Gastroesophageal sphincter (tissue), 4 donors: ENCODE results near the gene EPB41L4B. TPM values are rescaled to one million over a fixed set of nuclear protein-coding genes. Genes with fewer than 3 reads are reported as not detected.

Experiments used
- ATAC-seq: fragments of 150-250 bp; one replicate; pipeline ENCODE4 v1.9.1; 2016; ENCODE audit warnings: mild to moderate bottlenecking, moderate library complexity
- H3K27ac ChIP-seq, 4 donors: fragments of 200-600 bp; sonication (generic) in 3 of 4; 1 replicate in 3 of 4; 2 replicates in 1 of 4; pipeline ENCODE4 v1.5.1; 2016 to 2019
- H3K27me3 ChIP-seq: fragments of 200-600 bp; sonication (generic); one replicate; pipeline ENCODE4 v1.5.1; 2019
- H3K36me3 ChIP-seq, 2 donors: fragments of 200-600 bp; sonication (generic); one replicate each; pipeline ENCODE4 v1.5.1; 2019; ENCODE audit warnings: control low read depth in 1 of 2
- H3K4me1 ChIP-seq, 3 donors: fragments of 200-600 bp; sonication (generic); 1 replicate in 2 of 3; 2 replicates in 1 of 3; pipeline ENCODE4 v1.5.1; 2016 to 2019; ENCODE audit warnings: control low read depth in 2 of 3
- H3K4me3 ChIP-seq, 2 donors: fragments of 200-600 bp; sonication (generic); one replicate each; pipeline ENCODE4 v1.5.1; 2019; ENCODE audit warnings: mild to moderate bottlenecking in 1 of 2, moderate library complexity in 1 of 2
- H3K9me3 ChIP-seq, 3 donors: fragments of 200-600 bp; sonication (generic); one replicate each; pipeline ENCODE4 v1.5.1; 2017 to 2019; ENCODE audit warnings: control low read depth in 2 of 3
- EP300 ChIP-seq: sonication (generic); formaldehyde crosslinking; IDR thresholded peaks from one replicate; pipeline ENCODE4 v1.6.1; 2017; ENCODE audit warnings: antibody characterized with exemption, mild to moderate bottlenecking
- POLR2A ChIP-seq, 2 donors: fragments of 450-650 bp; IDR thresholded peaks; one replicate each; pipeline ENCODE4 v1.6.1; 2017; ENCODE audit warnings: antibody characterized with exemption in 2 of 2, mild to moderate bottlenecking in 2 of 2, moderate library complexity in 1 of 2
- POLR2AphosphoS5 ChIP-seq: sonication (generic); formaldehyde crosslinking; IDR thresholded peaks from one replicate; pipeline ENCODE4 v1.6.1; 2017; ENCODE audit warnings: antibody characterized with exemption
- WGBS, 2 donors: methylation state at CpG; one replicate each; pipeline ENCODE4 v1.1.5; 2018; ENCODE audit warnings: low coverage in 1 of 2; 5-methylcytosine and 5-hydroxymethylcytosine counted together
- total RNA-seq, 4 donors: library from RNA; depleted of rRNA; stranded (reverse); fragments of >200 nt; gene quantifications; one replicate each; pipeline ENCODE4 v1.1.0, GENCODE V29; 2016
- TF ChIP-seq, protein P1 (sequence below), 4 experiments: fragments of 200-600 bp in 2 of 4; fragments of 450-650 bp in 2 of 4; sonication (generic) in 1 of 4; IDR thresholded peaks; one replicate each; pipeline ENCODE4 v1.5.1; 2017 to 2019; ENCODE audit warnings: antibody characterized with exemption in 4 of 4, mild to moderate bottlenecking in 2 of 4, moderate library complexity in 2 of 4

Gene EPB41L4B
- total RNA-seq, 4 donors from 2014 or later: 1.2 to 1.7 (median 1.4) TPM; not detected in 1

DNA sequence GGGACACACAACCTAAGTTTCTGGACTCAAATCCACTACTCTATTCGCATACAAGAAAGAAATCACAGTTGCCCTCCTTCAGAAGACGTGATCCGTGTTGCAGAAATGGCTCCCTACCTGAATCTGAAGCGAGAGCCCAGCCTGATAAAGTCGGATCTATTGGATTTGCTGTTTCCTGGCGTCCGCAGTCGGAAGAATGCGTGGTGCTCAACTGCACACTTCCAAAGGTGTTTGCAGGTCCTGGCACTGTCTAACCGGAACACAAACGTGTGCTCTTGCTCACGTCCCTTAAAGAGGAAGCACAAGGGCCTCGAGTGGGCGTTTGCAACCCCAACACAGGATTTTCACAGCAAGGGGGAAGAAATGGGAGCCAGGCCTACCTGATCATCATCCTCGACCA is 65.5 kb downstream of the EPB41L4B start:
- WGBS, 2 donors: 89 to 100% methylated on average over 2 to 15 of the region's 15 CpGs
- Histone ChIP-seq H3K4me3 (no peak overlapping the region), H3K4me1 (no peaks in the 10 kb centered on the region), H3K9me3 (no peaks in the 10 kb centered on the region), H3K27me3 (no peaks in the 10 kb centered on the region), H3K27ac (no peak overlapping the region), H3K36me3 (no peaks in the 10 kb centered on the region)
- ATAC-seq: no peak
- no peak for TF ChIP-seq POLR2A (IDR thresholded peaks at IDR 0.05)
- TF ChIP-seq POLR2AphosphoS5: no peak
- TF ChIP-seq EP300: no peak
- TF ChIP-seq, protein P1, sequence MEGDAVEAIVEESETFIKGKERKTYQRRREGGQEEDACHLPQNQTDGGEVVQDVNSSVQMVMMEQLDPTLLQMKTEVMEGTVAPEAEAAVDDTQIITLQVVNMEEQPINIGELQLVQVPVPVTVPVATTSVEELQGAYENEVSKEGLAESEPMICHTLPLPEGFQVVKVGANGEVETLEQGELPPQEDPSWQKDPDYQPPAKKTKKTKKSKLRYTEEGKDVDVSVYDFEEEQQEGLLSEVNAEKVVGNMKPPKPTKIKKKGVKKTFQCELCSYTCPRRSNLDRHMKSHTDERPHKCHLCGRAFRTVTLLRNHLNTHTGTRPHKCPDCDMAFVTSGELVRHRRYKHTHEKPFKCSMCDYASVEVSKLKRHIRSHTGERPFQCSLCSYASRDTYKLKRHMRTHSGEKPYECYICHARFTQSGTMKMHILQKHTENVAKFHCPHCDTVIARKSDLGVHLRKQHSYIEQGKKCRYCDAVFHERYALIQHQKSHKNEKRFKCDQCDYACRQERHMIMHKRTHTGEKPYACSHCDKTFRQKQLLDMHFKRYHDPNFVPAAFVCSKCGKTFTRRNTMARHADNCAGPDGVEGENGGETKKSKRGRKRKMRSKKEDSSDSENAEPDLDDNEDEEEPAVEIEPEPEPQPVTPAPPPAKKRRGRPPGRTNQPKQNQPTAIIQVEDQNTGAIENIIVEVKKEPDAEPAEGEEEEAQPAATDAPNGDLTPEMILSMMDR (IDR thresholded peaks at IDR 0.05): no peak

DNA sequence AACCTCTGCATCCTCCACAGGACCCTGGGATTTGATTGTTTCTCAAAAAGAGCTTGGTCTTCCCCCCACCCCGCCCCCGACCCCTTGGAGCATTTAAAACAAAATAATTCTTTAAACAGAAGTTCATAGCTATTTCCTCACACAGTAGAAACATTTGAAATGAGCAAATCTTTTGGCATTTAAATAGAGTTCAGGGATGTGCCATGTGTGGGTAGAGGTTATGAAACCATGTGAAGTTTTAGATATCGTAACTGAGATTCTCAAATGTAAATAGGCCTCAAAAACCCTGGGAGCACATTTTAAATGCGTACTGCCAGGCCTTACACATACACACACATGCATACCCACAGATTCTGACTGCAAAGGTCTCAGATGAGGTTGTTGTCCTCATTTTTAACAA is 66.5 kb downstream of the EPB41L4B start:
- Histone ChIP-seq H3K9me3 (no peaks in the 10 kb centered on the region), H3K4me1 (no peaks in the 10 kb centered on the region), H3K4me3 (no peak overlapping the region), H3K36me3 (no peaks in the 10 kb centered on the region), H3K27ac (no peak overlapping the region), H3K27me3 (no peaks in the 10 kb centered on the region)
- TF ChIP-seq POLR2A (IDR thresholded peaks at IDR 0.05) (no peak), EP300 (no peak), POLR2AphosphoS5 (peak; percentile 41)
- TF ChIP-seq, protein P1 (IDR thresholded peaks at IDR 0.05): no peak
- no peak for ATAC-seq
- 69 to 89% methylated on average over 2 of the region's 4 CpGs for WGBS, 2 donors

DNA sequence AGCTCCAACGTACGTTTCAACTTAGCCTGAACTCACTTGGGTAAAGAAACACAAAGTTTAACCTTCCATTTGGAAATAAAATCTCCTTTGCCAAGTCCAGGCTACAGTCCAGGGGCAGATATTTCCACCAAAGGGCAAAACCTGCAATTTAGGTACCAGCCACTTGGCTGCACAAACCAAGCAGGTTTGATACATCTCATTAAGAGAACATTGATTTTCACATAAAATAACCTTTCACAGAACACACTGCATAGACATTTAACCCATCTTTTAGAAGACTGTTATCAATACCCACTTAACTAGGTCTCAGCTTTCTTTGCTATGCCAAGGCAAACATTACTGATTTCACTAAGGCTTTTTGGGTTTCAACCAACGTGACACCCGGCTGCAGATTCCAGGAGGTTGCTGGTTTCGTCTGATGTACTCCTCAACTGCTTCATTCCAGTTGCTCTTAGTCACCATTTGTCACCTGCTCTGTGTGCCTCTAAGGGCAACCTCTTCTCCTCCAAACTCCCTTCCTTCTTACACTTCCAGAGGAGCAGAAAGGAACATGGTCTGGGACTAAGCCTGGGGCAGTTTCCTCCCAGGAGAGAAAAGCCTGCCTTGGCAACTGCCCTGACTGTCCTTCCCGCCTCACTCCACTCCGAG is 67.1 kb downstream of the EPB41L4B start:
- Histone ChIP-seq H3K27ac (no peak overlapping the region), H3K4me1 (no peaks in the 10 kb centered on the region), H3K36me3 (no peaks in the 10 kb centered on the region), H3K9me3 (no peaks in the 10 kb centered on the region), H3K27me3 (no peaks in the 10 kb centered on the region), H3K4me3 (no peak overlapping the region)
- 54 to 72% methylated on average over 7 of the region's 7 CpGs for WGBS, 2 donors
- ATAC-seq: peak; percentile 23
- no peak for TF ChIP-seq EP300
- no peak for TF ChIP-seq POLR2A (IDR thresholded peaks at IDR 0.05)
- no peak for TF ChIP-seq POLR2AphosphoS5
- TF ChIP-seq, protein P1 (IDR thresholded peaks at IDR 0.05): no peak

DNA sequence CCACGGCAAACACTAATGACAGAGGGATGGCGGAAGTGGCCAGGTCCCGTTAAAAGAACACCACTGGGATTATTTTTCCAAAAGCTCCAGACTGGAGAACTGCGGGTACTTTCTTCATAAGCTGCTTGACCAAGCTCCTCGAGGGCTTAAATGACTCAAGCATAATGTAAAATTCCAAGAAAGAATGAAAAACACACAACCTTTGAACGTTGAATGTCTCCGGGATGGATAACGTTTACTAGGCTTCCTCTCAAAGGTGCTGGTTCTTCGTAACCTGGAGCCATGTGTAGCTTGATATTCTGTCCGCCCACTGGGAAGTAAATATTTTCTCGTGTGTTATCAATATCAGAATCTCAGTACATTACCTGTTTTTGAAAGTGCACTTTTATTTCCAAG is 67.6 kb downstream of the EPB41L4B start:
- WGBS, 2 donors: 86 to 91% methylated on average over 8 to 11 of the region's 11 CpGs
- ATAC-seq: no peak
- no peaks in the 10 kb centered on the region for H3K9me3 ChIP-seq
- H3K27me3 ChIP-seq: no peaks in the 10 kb centered on the region
- no peak overlapping the region for H3K27ac ChIP-seq
- H3K4me3 ChIP-seq: no peak overlapping the region
- no peaks in the 10 kb centered on the region for H3K4me1 ChIP-seq
- no peaks in the 10 kb centered on the region for H3K36me3 ChIP-seq
- TF ChIP-seq POLR2A (IDR thresholded peaks at IDR 0.05) (no peak), EP300 (no peak), POLR2AphosphoS5 (no peak)
- TF ChIP-seq, protein P1 (IDR thresholded peaks at IDR 0.05): no peak

DNA sequence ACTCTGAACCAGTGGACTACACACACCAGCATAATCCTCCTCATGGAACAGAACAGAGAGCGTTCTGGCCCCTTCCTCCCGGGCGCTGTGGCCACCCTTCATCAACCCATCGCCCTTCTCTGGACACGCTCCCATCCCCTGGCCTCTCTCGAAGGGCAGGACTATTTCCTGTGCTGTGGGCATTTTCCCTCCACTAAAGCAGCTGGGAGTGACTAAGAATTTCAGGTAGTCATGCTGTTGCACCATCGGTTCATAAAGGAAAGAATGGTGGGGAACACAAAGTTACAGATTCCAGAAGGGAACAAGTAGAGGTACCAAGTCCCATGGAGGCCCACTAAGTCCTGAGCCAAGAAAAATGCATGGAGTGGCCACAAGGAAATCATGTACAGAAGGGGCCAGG is 68.6 kb downstream of the EPB41L4B start:
- H3K9me3 ChIP-seq: no peaks in the 10 kb centered on the region
- no peak overlapping the region for H3K4me3 ChIP-seq
- H3K27ac ChIP-seq: no peak overlapping the region
- TF ChIP-seq POLR2AphosphoS5 (no peak), EP300 (no peak), POLR2A (IDR thresholded peaks at IDR 0.05) (no peak)
- TF ChIP-seq, protein P1 (IDR thresholded peaks at IDR 0.05): no peak
- no peaks in the 10 kb centered on the region for H3K27me3 ChIP-seq
- 61 to 84% methylated on average over 2 to 6 of the region's 7 CpGs for whole genome bisulfite sequencing, 2 donors
- H3K4me1 ChIP-seq: no peaks in the 10 kb centered on the region
- ATAC-seq: no peak
- no peaks in the 10 kb centered on the region for H3K36me3 ChIP-seq
